ENCODE measurements around the gene TENM4.
"Not testable (repeated sequence)": the region's sequence is repeated elsewhere in the genome, so short reads cannot be mapped to it uniquely, and the experiment has no call there.

Gene TENM4

DNA sequence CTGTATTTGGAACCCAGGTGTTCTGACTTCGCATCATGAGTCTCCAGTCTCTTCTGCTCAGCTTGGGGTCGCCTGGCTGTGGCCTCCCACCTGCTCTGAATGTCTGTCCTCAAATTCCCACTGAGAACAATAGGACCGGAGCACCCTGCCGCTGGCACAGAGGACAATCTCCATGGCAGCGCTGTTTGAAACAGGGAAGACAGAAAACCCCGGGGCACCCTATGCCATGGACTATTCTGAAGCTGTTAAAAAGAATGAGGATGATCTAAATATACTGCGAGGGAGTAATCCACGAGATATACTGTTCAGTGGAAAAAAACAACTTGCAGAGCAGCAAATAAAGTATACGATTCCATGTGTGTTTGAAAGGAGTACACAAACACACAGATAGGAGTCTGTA is 450.6 kb downstream of the TENM4 start:
- no peak overlapping the region for H3K9ac ChIP-seq (ENCODE audit: low read depth, low read length)
- no peak overlapping the region for H3K4me3 ChIP-seq (ENCODE audit: low read depth, low read length)
- no peaks in the 10 kb centered on the region for H3K36me3 ChIP-seq (ENCODE audit: control insufficient read depth, insufficient read depth, low read length)
- no peaks in the 10 kb centered on the region for H3K27me3 ChIP-seq (ENCODE audit: control insufficient read depth, insufficient read depth, low read length)
- H3K9me3 ChIP-seq (ENCODE audit: control insufficient read depth, insufficient read depth, low read length), result no peaks in the 10 kb centered on the region
- no peaks in the 10 kb centered on the region for H3K4me1 ChIP-seq (ENCODE audit: control insufficient read depth, insufficient read depth, low read length)

DNA sequence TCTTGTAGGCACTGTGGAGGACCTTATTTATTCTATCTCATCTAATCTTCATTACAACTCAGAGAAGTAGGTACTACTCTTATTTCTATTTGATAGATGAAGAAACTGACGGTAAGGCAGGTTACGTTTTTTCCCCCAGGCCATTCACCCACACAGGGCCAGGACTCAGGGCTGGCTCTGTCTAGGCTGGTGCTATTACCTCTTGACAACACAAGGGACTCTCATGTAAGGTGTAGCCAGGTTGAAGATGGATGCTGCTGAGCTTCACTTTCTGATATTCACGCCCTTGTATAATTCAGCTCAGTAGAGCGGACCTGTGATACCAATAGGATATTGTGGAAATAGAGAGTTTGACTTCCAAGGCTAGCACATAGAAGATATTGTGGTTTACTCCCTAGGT is 453.1 kb downstream of the TENM4 start:
- Histone ChIP-seq H3K36me3 (ENCODE audit: control insufficient read depth, insufficient read depth, low read length) (no peaks in the 10 kb centered on the region), H3K27me3 (ENCODE audit: control insufficient read depth, insufficient read depth, low read length) (no peaks in the 10 kb centered on the region), H3K9ac (ENCODE audit: low read depth, low read length) (no peak overlapping the region), H3K4me1 (ENCODE audit: control insufficient read depth, insufficient read depth, low read length) (no peaks in the 10 kb centered on the region), H3K9me3 (ENCODE audit: control insufficient read depth, insufficient read depth, low read length) (no peaks in the 10 kb centered on the region), H3K4me3 (ENCODE audit: low read depth, low read length) (no peak overlapping the region)

DNA sequence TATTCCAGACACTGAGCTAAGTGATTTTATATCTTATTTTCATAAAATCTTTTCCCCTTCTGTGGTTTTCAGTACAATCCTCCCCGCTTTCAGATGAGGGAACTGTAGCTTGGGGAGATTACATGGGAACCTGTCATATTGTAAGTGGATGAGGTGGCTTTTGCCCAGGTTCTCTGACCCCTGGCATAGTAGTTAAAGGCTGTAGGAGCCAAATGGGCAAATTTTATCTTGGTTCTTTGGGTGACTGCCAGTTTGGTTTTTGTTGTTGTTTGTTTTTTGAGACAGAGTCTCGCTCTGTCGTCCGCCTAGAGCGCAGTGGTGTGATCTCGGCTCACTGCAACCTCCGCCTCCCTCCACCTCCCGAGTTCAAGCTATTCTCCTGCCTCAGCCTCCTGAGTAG is 454.5 kb downstream of the TENM4 start:
- Histone ChIP-seq H3K36me3 (ENCODE audit: control insufficient read depth, insufficient read depth, low read length) (no peaks in the 10 kb centered on the region), H3K9me3 (ENCODE audit: control insufficient read depth, insufficient read depth, low read length) (no peaks in the 10 kb centered on the region), H3K9ac (ENCODE audit: low read depth, low read length) (no peak overlapping the region), H3K4me1 (ENCODE audit: control insufficient read depth, insufficient read depth, low read length) (no peaks in the 10 kb centered on the region), H3K27me3 (ENCODE audit: control insufficient read depth, insufficient read depth, low read length) (no peaks in the 10 kb centered on the region), H3K4me3 (ENCODE audit: low read depth, low read length) (no peak overlapping the region)

DNA sequence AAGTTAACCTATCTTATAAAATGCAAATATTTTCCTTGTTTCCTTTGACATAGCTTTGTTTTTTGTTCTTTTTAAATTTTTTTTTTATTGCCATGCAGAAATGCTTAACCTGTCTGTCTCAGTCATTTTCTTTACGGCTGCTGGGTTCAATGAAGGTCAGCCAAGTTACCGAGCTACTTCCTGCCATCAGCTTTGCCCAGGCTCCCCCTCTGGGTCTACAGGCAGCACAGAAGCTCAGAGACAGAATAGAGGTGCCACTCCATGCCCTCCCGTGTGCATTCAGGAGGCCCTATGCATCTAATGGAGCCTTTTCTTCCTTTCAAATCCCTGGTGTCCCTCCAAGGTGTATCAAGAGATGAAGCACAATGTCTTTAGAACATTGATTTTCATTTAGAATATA is 455.2 kb downstream of the TENM4 start:
- Histone ChIP-seq H3K9me3 (ENCODE audit: control insufficient read depth, insufficient read depth, low read length) (no peaks in the 10 kb centered on the region), H3K4me3 (ENCODE audit: low read depth, low read length) (no peak overlapping the region), H3K4me1 (ENCODE audit: control insufficient read depth, insufficient read depth, low read length) (no peaks in the 10 kb centered on the region), H3K27me3 (ENCODE audit: control insufficient read depth, insufficient read depth, low read length) (no peaks in the 10 kb centered on the region), H3K9ac (ENCODE audit: low read depth, low read length) (no peak overlapping the region), H3K36me3 (ENCODE audit: control insufficient read depth, insufficient read depth, low read length) (no peaks in the 10 kb centered on the region)

DNA sequence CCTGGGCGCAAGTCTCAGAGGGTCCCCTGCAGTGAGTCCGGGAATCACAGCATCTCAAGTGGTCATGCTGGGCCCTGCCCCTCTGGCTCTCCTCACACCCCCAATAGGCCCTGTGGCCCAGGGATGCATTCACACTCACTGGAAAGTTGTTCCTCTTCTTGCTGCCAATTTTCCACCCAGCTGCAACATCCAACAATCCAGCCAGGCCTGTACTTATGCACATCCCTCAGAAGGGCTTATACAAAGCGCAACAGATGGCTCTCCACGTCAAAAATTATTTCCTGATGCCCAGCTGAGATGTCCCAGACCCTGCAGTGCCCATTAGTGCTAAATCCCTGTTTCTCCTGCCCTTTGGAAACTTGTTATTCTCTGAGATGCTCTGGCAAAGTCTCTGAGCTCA is 458.4 kb downstream of the TENM4 start:
- Histone ChIP-seq H3K4me3 (ENCODE audit: low read depth, low read length) (no peak overlapping the region), H3K9ac (ENCODE audit: low read depth, low read length) (no peak overlapping the region), H3K9me3 (ENCODE audit: control insufficient read depth, insufficient read depth, low read length) (no peaks in the 10 kb centered on the region), H3K27me3 (ENCODE audit: control insufficient read depth, insufficient read depth, low read length) (no peaks in the 10 kb centered on the region), H3K36me3 (ENCODE audit: control insufficient read depth, insufficient read depth, low read length) (no peaks in the 10 kb centered on the region), H3K4me1 (ENCODE audit: control insufficient read depth, insufficient read depth, low read length) (no peaks in the 10 kb centered on the region)

DNA sequence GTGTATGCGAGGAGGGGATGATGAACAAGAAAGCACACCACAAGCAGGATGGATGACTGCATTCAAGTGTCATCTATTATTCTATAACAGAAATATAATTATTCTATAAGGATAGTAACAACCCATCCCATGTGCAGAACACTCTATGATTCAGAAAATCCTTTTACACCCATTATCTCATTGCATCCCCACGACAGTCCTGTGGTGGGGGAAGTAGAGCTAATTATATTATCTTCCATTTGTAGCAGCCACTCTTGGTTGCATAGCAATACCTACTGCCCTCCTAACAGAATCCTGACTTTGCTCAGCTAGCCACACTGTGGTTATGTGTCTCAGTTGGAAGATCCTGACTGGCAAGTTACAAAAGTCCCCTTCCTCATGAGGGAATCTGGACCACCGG is 459.7 kb downstream of the TENM4 start:
- Histone ChIP-seq H3K4me1 (ENCODE audit: control insufficient read depth, insufficient read depth, low read length) (no peaks in the 10 kb centered on the region), H3K9ac (ENCODE audit: low read depth, low read length) (no peak overlapping the region)

DNA sequence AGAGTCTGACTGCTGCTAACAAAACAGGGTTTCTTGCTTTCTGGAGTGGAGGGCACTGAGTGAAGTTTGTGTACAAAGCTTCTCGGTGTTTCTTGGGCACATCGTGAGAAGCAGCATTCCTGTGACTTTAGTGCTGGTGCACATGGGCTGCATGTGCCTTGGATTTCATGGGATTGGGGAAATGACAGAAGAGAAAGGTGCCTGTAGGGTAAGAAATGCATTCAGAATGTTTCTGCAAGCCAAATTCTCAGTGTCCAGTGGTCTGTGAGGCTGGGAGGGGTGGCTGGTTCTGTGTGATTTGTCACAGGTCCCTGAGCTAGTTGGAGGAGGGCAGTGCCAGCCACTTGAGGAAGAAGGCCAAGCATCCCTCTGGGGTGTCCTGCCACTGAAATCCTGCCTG is 462.0 kb downstream of the TENM4 start:
- no peaks in the 10 kb centered on the region for H3K27me3 ChIP-seq (ENCODE audit: control insufficient read depth, insufficient read depth, low read length)

More for the DNA sequence above, 459.7 kb downstream of the TENM4 start:
- no peak overlapping the region for H3K4me3 ChIP-seq (ENCODE audit: low read depth, low read length)
- H3K27me3 ChIP-seq (ENCODE audit: control insufficient read depth, insufficient read depth, low read length), result no peaks in the 10 kb centered on the region
- no peaks in the 10 kb centered on the region for H3K9me3 ChIP-seq (ENCODE audit: control insufficient read depth, insufficient read depth, low read length)
- H3K36me3 ChIP-seq (ENCODE audit: control insufficient read depth, insufficient read depth, low read length), result no peaks in the 10 kb centered on the region

DNA sequence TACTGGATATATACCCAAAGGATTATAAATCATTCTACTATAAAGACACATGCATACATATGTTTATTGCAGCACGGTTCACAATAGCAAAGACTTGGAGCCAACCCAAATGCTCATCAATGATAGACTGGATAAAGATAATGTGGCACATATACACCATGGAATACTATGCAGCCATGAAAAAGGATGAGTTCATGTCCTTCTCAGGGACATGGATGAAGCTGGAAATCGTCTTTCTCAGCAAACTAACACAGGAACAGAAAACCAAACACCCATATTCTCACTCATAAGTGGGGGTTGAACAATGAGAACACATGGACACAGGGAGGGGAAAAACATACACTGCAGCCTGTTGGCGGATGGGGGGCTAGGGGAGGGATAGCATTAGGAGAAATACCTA is 463.0 kb downstream of the TENM4 start:
- not testable (repeated sequence) for H3K9me3 ChIP-seq (ENCODE audit: control insufficient read depth, insufficient read depth, low read length); H3K36me3 ChIP-seq (ENCODE audit: control insufficient read depth, insufficient read depth, low read length); H3K4me3 ChIP-seq (ENCODE audit: low read depth, low read length)

More for the DNA sequence above, 462.0 kb downstream of the TENM4 start:
- Histone ChIP-seq H3K4me1 (ENCODE audit: control insufficient read depth, insufficient read depth, low read length) (peaks cover 6% of the 10 kb centered on the region), H3K36me3 (ENCODE audit: control insufficient read depth, insufficient read depth, low read length) (no peaks in the 10 kb centered on the region), H3K9me3 (ENCODE audit: control insufficient read depth, insufficient read depth, low read length) (no peaks in the 10 kb centered on the region), H3K4me3 (ENCODE audit: low read depth, low read length) (no peak overlapping the region), H3K9ac (ENCODE audit: low read depth, low read length) (no peak overlapping the region)

DNA sequence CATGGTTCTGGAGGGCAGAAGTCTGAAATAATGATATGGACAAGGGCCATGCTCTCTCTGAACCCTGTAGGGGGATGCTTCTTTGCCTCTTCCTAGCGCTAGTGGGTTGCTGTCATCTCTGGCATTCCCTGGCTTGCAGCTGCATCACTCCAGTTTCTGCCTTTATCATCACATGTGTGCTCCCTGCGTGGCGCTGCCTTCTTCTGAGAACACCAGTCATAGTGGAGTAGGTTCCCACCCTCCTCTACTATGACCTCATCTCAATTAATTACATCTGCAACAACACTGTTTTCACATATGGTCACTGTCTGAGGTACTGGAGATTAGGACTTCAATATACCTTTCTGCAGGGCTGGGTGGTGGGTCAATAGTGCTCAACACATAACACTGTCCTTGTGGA is 463.8 kb downstream of the TENM4 start:
- Histone ChIP-seq H3K9ac (ENCODE audit: low read depth, low read length) (no peak overlapping the region), H3K9me3 (ENCODE audit: control insufficient read depth, insufficient read depth, low read length) (no peaks in the 10 kb centered on the region), H3K4me3 (ENCODE audit: low read depth, low read length) (no peak overlapping the region), H3K27me3 (ENCODE audit: control insufficient read depth, insufficient read depth, low read length) (no peaks in the 10 kb centered on the region), H3K4me1 (ENCODE audit: control insufficient read depth, insufficient read depth, low read length) (peaks cover 8% of the 10 kb centered on the region), H3K36me3 (ENCODE audit: control insufficient read depth, insufficient read depth, low read length) (no peaks in the 10 kb centered on the region)

More for the DNA sequence above, 463.0 kb downstream of the TENM4 start:
- H3K27me3 ChIP-seq (ENCODE audit: control insufficient read depth, insufficient read depth, low read length); H3K9ac ChIP-seq (ENCODE audit: low read depth, low read length); H3K4me1 ChIP-seq (ENCODE audit: control insufficient read depth, insufficient read depth, low read length): not testable (repeated sequence)

DNA sequence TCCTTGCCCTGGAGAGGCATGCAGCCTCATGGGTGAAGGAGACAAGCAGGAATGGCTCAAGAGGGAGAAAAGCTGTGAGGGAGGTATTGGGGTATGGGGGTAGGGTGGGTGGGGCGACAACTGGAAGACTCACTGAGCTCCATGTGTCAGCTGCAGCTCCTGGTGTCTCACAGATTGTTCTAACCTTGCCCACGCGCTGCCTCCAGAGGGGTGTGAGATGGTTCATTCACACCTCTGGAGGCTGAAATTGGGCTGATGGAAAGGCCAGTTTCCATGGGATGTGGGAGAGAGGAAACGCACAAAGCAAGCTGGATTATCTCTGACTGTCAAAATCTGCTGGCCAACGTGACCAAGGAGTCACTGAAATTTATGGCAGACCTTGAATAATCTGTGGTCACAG is 465.7 kb downstream of the TENM4 start:
- Histone ChIP-seq H3K36me3 (ENCODE audit: control insufficient read depth, insufficient read depth, low read length) (no peaks in the 10 kb centered on the region), H3K4me3 (ENCODE audit: low read depth, low read length) (no peak overlapping the region), H3K9me3 (ENCODE audit: control insufficient read depth, insufficient read depth, low read length) (no peaks in the 10 kb centered on the region), H3K27me3 (ENCODE audit: control insufficient read depth, insufficient read depth, low read length) (no peaks in the 10 kb centered on the region), H3K9ac (ENCODE audit: low read depth, low read length) (no peak overlapping the region), H3K4me1 (ENCODE audit: control insufficient read depth, insufficient read depth, low read length) (peaks cover 8% of the 10 kb centered on the region)

DNA sequence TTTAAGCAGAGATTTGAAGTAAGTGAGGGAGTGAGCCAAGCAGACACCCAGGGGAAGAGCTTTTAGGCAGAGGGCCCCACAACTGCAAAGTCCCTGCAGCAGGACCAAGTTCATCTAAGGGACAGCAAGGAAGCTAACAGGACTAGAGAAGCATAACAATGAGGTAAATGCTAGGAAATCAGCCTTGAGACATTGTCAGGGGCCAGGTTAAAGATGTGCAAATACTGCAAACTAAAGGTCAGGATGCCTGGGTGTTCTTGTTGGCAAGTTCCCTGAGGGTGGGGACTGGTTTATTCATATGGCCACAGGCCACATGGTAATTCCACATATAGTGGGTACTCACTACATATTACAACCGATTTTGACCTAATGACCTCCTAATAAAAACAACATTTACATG is 467.0 kb downstream of the TENM4 start:
- H3K9ac ChIP-seq (ENCODE audit: low read depth, low read length), result no peak overlapping the region
- H3K4me1 ChIP-seq (ENCODE audit: control insufficient read depth, insufficient read depth, low read length), result peaks cover 8% of the 10 kb centered on the region
- no peaks in the 10 kb centered on the region for H3K27me3 ChIP-seq (ENCODE audit: control insufficient read depth, insufficient read depth, low read length)
- H3K36me3 ChIP-seq (ENCODE audit: control insufficient read depth, insufficient read depth, low read length), result no peaks in the 10 kb centered on the region
- H3K9me3 ChIP-seq (ENCODE audit: control insufficient read depth, insufficient read depth, low read length), result no peaks in the 10 kb centered on the region
- no peak overlapping the region for H3K4me3 ChIP-seq (ENCODE audit: low read depth, low read length)

DNA sequence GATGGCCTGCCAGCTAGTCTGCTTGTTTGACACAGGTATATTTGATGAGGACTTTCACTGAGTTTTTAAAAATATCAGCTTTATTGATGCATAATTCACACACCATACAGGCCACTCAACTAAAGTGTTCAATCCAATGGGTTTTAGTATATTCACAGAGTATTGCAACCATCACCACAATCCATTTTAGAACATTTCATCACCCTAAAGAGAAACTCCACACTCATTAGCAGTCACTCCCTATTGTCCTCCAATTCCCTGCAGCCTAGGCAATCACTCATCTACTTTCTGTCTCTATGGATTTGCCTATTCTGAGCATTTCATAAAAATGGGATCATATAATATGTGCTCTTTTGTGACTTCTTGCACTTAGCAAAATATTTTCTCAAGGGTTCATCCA is 468.2 kb downstream of the TENM4 start:
- Histone ChIP-seq H3K27me3 (ENCODE audit: control insufficient read depth, insufficient read depth, low read length) (no peaks in the 10 kb centered on the region), H3K9ac (ENCODE audit: low read depth, low read length) (no peak overlapping the region), H3K4me1 (ENCODE audit: control insufficient read depth, insufficient read depth, low read length) (peaks cover 8% of the 10 kb centered on the region), H3K36me3 (ENCODE audit: control insufficient read depth, insufficient read depth, low read length) (no peaks in the 10 kb centered on the region), H3K9me3 (ENCODE audit: control insufficient read depth, insufficient read depth, low read length) (no peaks in the 10 kb centered on the region), H3K4me3 (ENCODE audit: low read depth, low read length) (no peak overlapping the region)

DNA sequence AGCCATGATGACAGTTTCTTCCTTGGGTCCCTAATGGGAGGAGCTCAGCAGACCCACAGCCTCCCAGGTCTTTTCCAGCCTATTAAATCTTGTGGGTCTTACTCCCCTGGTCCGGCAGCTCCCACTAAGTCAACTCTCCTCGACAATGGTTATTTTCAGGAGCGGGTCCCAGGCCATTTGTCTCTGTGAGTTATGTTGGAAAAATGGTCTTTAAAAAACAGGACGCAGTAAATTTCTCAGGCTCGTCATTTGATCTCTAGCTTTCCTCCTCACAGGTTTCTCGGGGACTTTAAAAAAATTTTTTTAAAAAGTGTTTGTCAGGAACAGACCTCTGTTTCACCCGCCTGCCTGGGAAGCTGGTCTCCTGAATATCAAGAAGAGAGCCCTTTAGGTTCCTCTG is 468.7 kb downstream of the TENM4 start:
- no peaks in the 10 kb centered on the region for H3K36me3 ChIP-seq (ENCODE audit: control insufficient read depth, insufficient read depth, low read length)
- H3K9me3 ChIP-seq (ENCODE audit: control insufficient read depth, insufficient read depth, low read length), result no peaks in the 10 kb centered on the region
- no peak overlapping the region for H3K4me3 ChIP-seq (ENCODE audit: low read depth, low read length)
- no peaks in the 10 kb centered on the region for H3K27me3 ChIP-seq (ENCODE audit: control insufficient read depth, insufficient read depth, low read length)
- H3K9ac ChIP-seq (ENCODE audit: low read depth, low read length), result no peak overlapping the region
- H3K4me1 ChIP-seq (ENCODE audit: control insufficient read depth, insufficient read depth, low read length), result peaks cover 8% of the 10 kb centered on the region

Measured in iPS-15b (cell line).